GM10847 (cell line): ENCODE data around the gene S100A5.

Experiments
- POLR2A ChIP-seq: IDR thresholded peaks from 2 replicates; pipeline ENCODE4 v1.6.1; 2011; ENCODE audit not compliant: insufficient read length; ENCODE audit errors: extremely low read depth

S100A5 gene

GRCh38 chr1:153527683-153528040 lies 13.1 kb downstream of the S100A5 start:
- no peak for TF ChIP-seq POLR2A

GRCh38 chr1:153527023-153527682 lies 13.6 kb downstream of the S100A5 start:
- no peak for TF ChIP-seq POLR2A

GRCh38 chr1:153526132-153526543 lies 14.6 kb downstream of the S100A5 start:
- no peak for TF ChIP-seq POLR2A

- no peak for TF ChIP-seq POLR2A
These were observed 15.5 kb downstream of the S100A5 start for GRCh38 chr1:153525088-153525728.

GRCh38 chr1:153520818-153521476 lies 19.8 kb downstream of the S100A5 start:
- no peak for TF ChIP-seq POLR2A

- no peak for TF ChIP-seq POLR2A
These were observed 21.5 kb downstream of the S100A5 start for GRCh38 chr1:153519242-153519641.

GRCh38 chr1:153515504-153516394 lies 25.0 kb downstream of the S100A5 start:
- no peak for TF ChIP-seq POLR2A

GRCh38 chr1:153513666-153514065 lies 27.1 kb downstream of the S100A5 start:
- TF ChIP-seq POLR2A, result no peak

- no peak for TF ChIP-seq POLR2A
These were observed 27.7 kb downstream of the S100A5 start for GRCh38 chr1:153513023-153513422.

GRCh38 chr1:153510984-153511410 lies 29.7 kb downstream of the S100A5 start:
- TF ChIP-seq POLR2A, result no peak

GRCh38 chr1:153509729-153510354 lies 30.9 kb downstream of the S100A5 start:
- TF ChIP-seq POLR2A, result no peak

- TF ChIP-seq POLR2A, result no peak
These were observed 31.7 kb downstream of the S100A5 start for GRCh38 chr1:153509036-153509435.

- no peak for TF ChIP-seq POLR2A
These were observed 32.7 kb downstream of the S100A5 start for GRCh38 chr1:153507926-153508583.

- no peak for TF ChIP-seq POLR2A
These were observed 33.8 kb downstream of the S100A5 start for GRCh38 chr1:153506831-153507413.
